ENCODE results near the gene GADL1. TPM values are rescaled to one million over a fixed set of nuclear protein-coding genes. Genes with fewer than 3 reads are reported as not detected.

Gene GADL1
- total and polyA plus RNA-seq, 9 donors = 0.01 to 13.3 (median 0.23) TPM; not detected in 3

DNA sequence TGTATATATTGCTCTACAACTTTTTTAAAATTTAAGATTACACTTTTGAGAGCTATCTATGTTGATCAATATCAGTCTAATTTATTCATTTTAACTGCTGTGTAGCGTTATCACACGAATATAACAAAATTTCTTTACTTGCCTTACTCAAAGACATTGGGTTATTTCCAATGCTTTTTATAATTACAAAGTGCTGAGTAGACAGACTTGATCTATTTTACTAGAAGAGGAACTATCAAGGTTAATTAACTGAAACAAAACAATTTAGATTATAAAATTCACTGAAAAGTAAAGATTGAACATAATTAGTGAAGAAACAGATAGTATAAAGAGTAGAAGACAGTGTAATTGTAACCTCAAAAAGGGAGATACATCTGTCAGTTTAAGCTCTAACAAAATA is 182.6 kb downstream of the GADL1 start:
- Histone ChIP-seq H3K4me1 (ENCODE audit: insufficient read depth) (no peaks in the 10 kb centered on the region), H3K36me3 (no peaks in the 10 kb centered on the region), H3K27me3 (no peaks in the 10 kb centered on the region), H3K27ac (no peak overlapping the region), H3K9me3 (no peaks in the 10 kb centered on the region), H3K4me3 (no peak overlapping the region)
- DNase-seq = no peak
- WGBS, 3 donors = 90 to 95% (median 95%) methylated on average over 2 of the region's 2 CpGs
- TF ChIP-seq, protein P1, sequence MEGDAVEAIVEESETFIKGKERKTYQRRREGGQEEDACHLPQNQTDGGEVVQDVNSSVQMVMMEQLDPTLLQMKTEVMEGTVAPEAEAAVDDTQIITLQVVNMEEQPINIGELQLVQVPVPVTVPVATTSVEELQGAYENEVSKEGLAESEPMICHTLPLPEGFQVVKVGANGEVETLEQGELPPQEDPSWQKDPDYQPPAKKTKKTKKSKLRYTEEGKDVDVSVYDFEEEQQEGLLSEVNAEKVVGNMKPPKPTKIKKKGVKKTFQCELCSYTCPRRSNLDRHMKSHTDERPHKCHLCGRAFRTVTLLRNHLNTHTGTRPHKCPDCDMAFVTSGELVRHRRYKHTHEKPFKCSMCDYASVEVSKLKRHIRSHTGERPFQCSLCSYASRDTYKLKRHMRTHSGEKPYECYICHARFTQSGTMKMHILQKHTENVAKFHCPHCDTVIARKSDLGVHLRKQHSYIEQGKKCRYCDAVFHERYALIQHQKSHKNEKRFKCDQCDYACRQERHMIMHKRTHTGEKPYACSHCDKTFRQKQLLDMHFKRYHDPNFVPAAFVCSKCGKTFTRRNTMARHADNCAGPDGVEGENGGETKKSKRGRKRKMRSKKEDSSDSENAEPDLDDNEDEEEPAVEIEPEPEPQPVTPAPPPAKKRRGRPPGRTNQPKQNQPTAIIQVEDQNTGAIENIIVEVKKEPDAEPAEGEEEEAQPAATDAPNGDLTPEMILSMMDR (IDR thresholded peaks at IDR 0.05) = no peak
- no peak for TF ChIP-seq EP300 (IDR thresholded peaks at IDR 0.05)
- TF ChIP-seq POLR2A (IDR thresholded peaks at IDR 0.05) = no peak
- intact Hi-C loops (cut with DNase I) = no loop called here

DNA sequence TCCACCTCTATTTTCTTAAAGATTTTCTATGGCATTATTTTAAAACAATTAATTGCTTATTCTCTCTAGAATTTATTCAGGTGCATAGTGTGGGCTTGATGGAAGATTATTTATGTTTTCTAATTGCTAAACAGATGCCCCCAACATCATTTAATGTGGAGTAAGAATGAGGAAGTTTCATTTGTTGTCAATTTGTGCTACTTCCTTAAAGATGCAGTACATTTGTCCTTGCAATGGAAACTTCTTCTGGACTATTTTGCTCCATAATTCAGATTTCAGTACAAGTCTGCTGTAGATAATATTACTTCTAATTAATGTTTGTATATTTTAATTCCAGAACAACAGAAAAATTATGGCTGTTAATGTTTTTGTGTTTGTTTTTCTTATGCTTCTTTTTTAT is 183.3 kb downstream of the GADL1 start:
- H3K4me3 ChIP-seq = no peak overlapping the region
- intact Hi-C loops (cut with DNase I) = no loop called here
- no peaks in the 10 kb centered on the region for H3K36me3 ChIP-seq
- H3K9me3 ChIP-seq = no peaks in the 10 kb centered on the region
- no peak overlapping the region for H3K27ac ChIP-seq
- TF ChIP-seq EP300 (IDR thresholded peaks at IDR 0.05) = no peak
- no peak for DNase-seq
- H3K4me1 ChIP-seq (ENCODE audit: insufficient read depth) = no peaks in the 10 kb centered on the region
- no peaks in the 10 kb centered on the region for H3K27me3 ChIP-seq

DNA sequence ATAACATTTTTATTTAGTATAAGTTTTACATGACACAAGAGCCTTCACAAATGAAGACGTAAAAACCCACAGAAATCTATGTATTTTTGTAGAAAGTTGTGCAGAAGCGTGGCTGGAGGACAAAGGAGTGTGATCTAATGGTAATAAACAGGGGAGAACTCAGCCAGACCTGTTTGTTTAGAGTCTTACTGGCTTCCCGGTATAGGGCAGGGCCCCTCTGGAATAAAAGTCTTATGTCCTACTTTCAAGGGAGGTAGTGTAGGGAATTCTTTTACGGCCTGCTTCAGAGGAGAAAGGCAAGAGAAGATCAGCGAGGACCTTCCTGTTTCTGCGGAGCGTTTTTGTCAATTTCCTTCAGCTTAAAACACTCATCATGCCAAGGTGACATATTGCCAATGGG is 184.4 kb downstream of the GADL1 start:
- no peaks in the 10 kb centered on the region for H3K9me3 ChIP-seq
- no peak overlapping the region for H3K4me3 ChIP-seq
- no peaks in the 10 kb centered on the region for H3K4me1 ChIP-seq (ENCODE audit: insufficient read depth)
- DNase-seq = no peak
- TF ChIP-seq, protein P1 (IDR thresholded peaks at IDR 0.05) = no peak
- TF ChIP-seq EP300 (IDR thresholded peaks at IDR 0.05) = no peak
- TF ChIP-seq POLR2A (IDR thresholded peaks at IDR 0.05) = no peak
- intact Hi-C loops (cut with DNase I) = no loop called here
- WGBS, 3 donors = 89 to 93% (median 91%) methylated on average over 7 of the region's 7 CpGs
- H3K27ac ChIP-seq = no peak overlapping the region
- H3K36me3 ChIP-seq = no peaks in the 10 kb centered on the region
- H3K27me3 ChIP-seq = no peaks in the 10 kb centered on the region

DNA sequence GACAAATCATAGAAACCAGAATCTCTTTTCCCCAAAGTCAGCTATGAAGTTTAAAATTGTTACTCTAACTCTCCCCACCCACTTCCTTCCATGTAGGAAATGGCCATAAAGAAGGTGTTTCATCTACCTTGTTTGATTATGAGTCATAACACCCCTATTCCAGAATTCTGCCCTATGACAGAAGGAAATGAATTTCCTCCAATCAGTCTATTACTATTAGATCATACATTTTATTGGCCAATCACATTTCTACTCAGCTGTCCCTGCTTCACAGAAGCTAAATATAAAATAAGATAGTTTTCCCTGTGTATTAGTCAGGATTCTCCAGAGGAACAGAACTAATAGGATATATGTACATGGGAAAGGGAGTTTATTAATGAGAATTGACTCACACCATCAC is 186.0 kb downstream of the GADL1 start:
- H3K36me3 ChIP-seq = no peaks in the 10 kb centered on the region
- H3K9me3 ChIP-seq = no peaks in the 10 kb centered on the region
- no peak overlapping the region for H3K27ac ChIP-seq
- H3K27me3 ChIP-seq = no peaks in the 10 kb centered on the region
- H3K4me3 ChIP-seq = no peak overlapping the region
- TF ChIP-seq, protein P1 (IDR thresholded peaks at IDR 0.05) = no peak
- TF ChIP-seq POLR2A (IDR thresholded peaks at IDR 0.05) = no peak
- no peak for TF ChIP-seq EP300 (IDR thresholded peaks at IDR 0.05)
- H3K4me1 ChIP-seq (ENCODE audit: insufficient read depth) = no peaks in the 10 kb centered on the region
- intact Hi-C loops (cut with DNase I) = no loop called here
- DNase-seq = no peak

DNA sequence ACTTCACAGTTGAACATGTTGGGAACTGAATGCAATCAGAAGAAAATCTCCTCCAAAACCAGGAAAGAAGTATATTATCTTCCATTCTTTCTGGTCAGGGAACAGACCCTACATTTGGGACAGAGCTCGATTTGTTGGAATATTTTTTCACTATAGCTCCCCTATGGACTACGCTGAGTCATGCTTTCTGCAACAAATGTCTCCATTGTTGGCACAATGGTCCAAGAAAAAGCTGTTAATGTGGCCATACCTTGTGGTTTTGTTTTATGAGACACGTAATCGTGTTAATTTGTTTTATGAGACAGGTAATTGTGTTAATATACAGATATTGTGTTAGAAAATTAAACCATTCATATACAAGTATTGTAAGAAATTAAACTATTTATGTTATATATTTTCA is 186.6 kb downstream of the GADL1 start:
- intact Hi-C loops (cut with DNase I) = no loop called here
- no peaks in the 10 kb centered on the region for H3K36me3 ChIP-seq
- no peaks in the 10 kb centered on the region for H3K4me1 ChIP-seq (ENCODE audit: insufficient read depth)
- H3K27ac ChIP-seq = no peak overlapping the region
- 96 to 98% (median 97%) methylated on average over 4 of the region's 4 CpGs for WGBS, 3 donors
- peaks cover 0 to 6% of the 10 kb centered on the region in 2 donors for H3K9me3 ChIP-seq
- DNase-seq = no peak
- TF ChIP-seq POLR2A (IDR thresholded peaks at IDR 0.05) (no peak), EP300 (IDR thresholded peaks at IDR 0.05) (no peak)
- TF ChIP-seq, protein P1 (IDR thresholded peaks at IDR 0.05) = no peak
- H3K27me3 ChIP-seq = no peaks in the 10 kb centered on the region
- H3K4me3 ChIP-seq = no peak overlapping the region
